ENCODE data around the gene AGR2. TPM values are rescaled to one million over a fixed set of nuclear protein-coding genes. Genes with fewer than 3 reads are reported as not detected.

The AGR2 gene
- total and polyA plus RNA-seq, 10 donors, result 0.17 to 0.38 (median 0.28) TPM; not detected in 7

- DNase-seq, result no peak
- WGBS, 5 donors, result 61 to 86% (median 74%) methylated on average over 2 of the region's 2 CpGs
- H3K9me3 ChIP-seq, result peaks cover 0 to 4% (median 0%) of the 10 kb centered on the region in 8 donors
- no peak for TF ChIP-seq CTCF (IDR thresholded peaks at IDR 0.05 in 8 of 11, conservative IDR thresholded peaks at IDR 0.05 in 3 of 11)
- no peak for TF ChIP-seq POLR2AphosphoS5 (IDR thresholded peaks at IDR 0.05)
- TF ChIP-seq POLR2A (IDR thresholded peaks at IDR 0.05), result no peak
- no peak overlapping the region for H3K27ac ChIP-seq
- H3K4me3 ChIP-seq, result no peak overlapping the region
- H3K27me3 ChIP-seq (replicated peaks in 1 of 7), result peaks cover 0 to 4% (median 0%) of the 10 kb centered on the region in 7 donors
- intact Hi-C loops (cut with DNase I; ENCODE audit: low total_unique reads), result no loop called here
- H3K4me1 ChIP-seq, result peaks cover 0 to 23% (median 0%) of the 10 kb centered on the region in 6 donors
- H3K36me3 ChIP-seq, result no peaks in the 10 kb centered on the region
These were observed 39.4 kb downstream of the AGR2 start for GRCh38 chr7:16765436-16765859.

GRCh38 chr7:16764942-16765341 lies 39.9 kb downstream of the AGR2 start:
- H3K27ac ChIP-seq, result no peak overlapping the region
- no peak for DNase-seq
- H3K27me3 ChIP-seq (replicated peaks in 1 of 7), result no peaks in the 10 kb centered on the region
- H3K9me3 ChIP-seq, result peaks cover 0 to 4% (median 0%) of the 10 kb centered on the region in 8 donors
- 81 to 95% (median 93%) methylated on average over 3 of the region's 3 CpGs for WGBS, 5 donors
- H3K36me3 ChIP-seq, result no peaks in the 10 kb centered on the region
- TF ChIP-seq POLR2AphosphoS5 (IDR thresholded peaks at IDR 0.05) (no peak), CTCF (IDR thresholded peaks at IDR 0.05 in 8 of 11, conservative IDR thresholded peaks at IDR 0.05 in 3 of 11) (no peak), POLR2A (IDR thresholded peaks at IDR 0.05) (no peak)
- intact Hi-C loops (cut with DNase I; ENCODE audit: low total_unique reads), result no loop called here
- peaks cover 0 to 25% (median under 1%) of the 10 kb centered on the region in 6 donors for H3K4me1 ChIP-seq
- no peak overlapping the region for H3K4me3 ChIP-seq

- TF ChIP-seq CTCF (IDR thresholded peaks at IDR 0.05 in 8 of 11, conservative IDR thresholded peaks at IDR 0.05 in 3 of 11), result no peak
- no peaks in the 10 kb centered on the region for H3K9me3 ChIP-seq
- no peaks in the 10 kb centered on the region for H3K27me3 ChIP-seq (replicated peaks in 1 of 7)
- peaks cover 0 to 47% (median 5%) of the 10 kb centered on the region in 6 donors for H3K4me1 ChIP-seq
- WGBS, 5 donors, result 91 to 96% (median 95%) methylated on average over 4 of the region's 4 CpGs
- no peak overlapping the region for H3K4me3 ChIP-seq
- no peak for DNase-seq
- intact Hi-C loops (cut with DNase I; ENCODE audit: low total_unique reads), result no loop called here
- no peaks in the 10 kb centered on the region for H3K36me3 ChIP-seq
- H3K27ac ChIP-seq, result no peak overlapping the region
These were observed 42.6 kb downstream of the AGR2 start for GRCh38 chr7:16762177-16762576.

GRCh38 chr7:16759840-16760239 lies 45.0 kb downstream of the AGR2 start:
- no peak for DNase-seq
- peaks cover 0 to 3% (median 0%) of the 10 kb centered on the region in 7 donors for H3K27me3 ChIP-seq (replicated peaks in 1 of 7)
- H3K36me3 ChIP-seq, result no peaks in the 10 kb centered on the region
- WGBS, 5 donors, result 93 to 97% (median 94%) methylated on average over 1 of the region's 1 CpG
- peaks cover 0 to 61% (median 16%) of the 10 kb centered on the region in 6 donors for H3K4me1 ChIP-seq
- TF ChIP-seq POLR2A (IDR thresholded peaks at IDR 0.05) (no peak), POLR2AphosphoS5 (IDR thresholded peaks at IDR 0.05) (no peak), CTCF (IDR thresholded peaks at IDR 0.05 in 8 of 11, conservative IDR thresholded peaks at IDR 0.05 in 3 of 11) (no peak)
- peak overlapping the region in 7 of 8 donors; percentile 43 to 84 (median 60) for H3K27ac ChIP-seq
- intact Hi-C loops (cut with DNase I; ENCODE audit: low total_unique reads), result no loop called here
- H3K4me3 ChIP-seq, result peak overlapping the region in 1 of 8 donors; percentile 54
- H3K9me3 ChIP-seq, result no peaks in the 10 kb centered on the region

Measured in spleen (tissue), 11 donors.